ENCODE measurements around the gene ATP11A. TPM values are rescaled to one million over a fixed set of nuclear protein-coding genes. Genes with fewer than 3 reads are reported as not detected.

Gene ATP11A
- total and polyA plus RNA-seq, 9 donors: 6.6 to 72.7 (median 34.9) TPM

DNA sequence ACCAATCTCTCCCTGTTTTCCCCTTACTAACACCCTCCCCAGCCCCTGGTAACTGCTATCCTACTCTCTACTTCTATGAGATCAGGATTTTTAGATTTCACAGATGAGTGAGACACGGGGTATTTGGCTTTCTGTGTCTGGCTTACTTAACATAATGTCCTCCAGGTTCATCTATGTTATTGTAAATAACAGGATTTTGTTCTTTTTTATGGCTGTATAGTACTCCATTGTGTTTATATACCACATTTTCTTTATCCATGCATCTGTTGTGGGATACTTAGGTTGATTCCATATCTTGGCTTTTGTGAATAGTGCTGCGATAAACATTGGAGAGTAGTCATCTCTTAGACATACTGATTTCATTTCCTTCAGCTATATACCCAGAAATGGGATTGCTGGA, 28.5 kb upstream of the ATP11A start:
- TF ChIP-seq, protein P1, sequence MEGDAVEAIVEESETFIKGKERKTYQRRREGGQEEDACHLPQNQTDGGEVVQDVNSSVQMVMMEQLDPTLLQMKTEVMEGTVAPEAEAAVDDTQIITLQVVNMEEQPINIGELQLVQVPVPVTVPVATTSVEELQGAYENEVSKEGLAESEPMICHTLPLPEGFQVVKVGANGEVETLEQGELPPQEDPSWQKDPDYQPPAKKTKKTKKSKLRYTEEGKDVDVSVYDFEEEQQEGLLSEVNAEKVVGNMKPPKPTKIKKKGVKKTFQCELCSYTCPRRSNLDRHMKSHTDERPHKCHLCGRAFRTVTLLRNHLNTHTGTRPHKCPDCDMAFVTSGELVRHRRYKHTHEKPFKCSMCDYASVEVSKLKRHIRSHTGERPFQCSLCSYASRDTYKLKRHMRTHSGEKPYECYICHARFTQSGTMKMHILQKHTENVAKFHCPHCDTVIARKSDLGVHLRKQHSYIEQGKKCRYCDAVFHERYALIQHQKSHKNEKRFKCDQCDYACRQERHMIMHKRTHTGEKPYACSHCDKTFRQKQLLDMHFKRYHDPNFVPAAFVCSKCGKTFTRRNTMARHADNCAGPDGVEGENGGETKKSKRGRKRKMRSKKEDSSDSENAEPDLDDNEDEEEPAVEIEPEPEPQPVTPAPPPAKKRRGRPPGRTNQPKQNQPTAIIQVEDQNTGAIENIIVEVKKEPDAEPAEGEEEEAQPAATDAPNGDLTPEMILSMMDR (IDR thresholded peaks at IDR 0.05): no peak
- H3K4me3 ChIP-seq: no peak overlapping the region
- H3K36me3 ChIP-seq: no peaks in the 10 kb centered on the region
- H3K9me3 ChIP-seq: no peaks in the 10 kb centered on the region
- DNase-seq: no peak
- H3K27me3 ChIP-seq: no peaks in the 10 kb centered on the region
- WGBS, 3 donors: 90 to 94% (median 93%) methylated on average over 2 of the region's 2 CpGs
- H3K27ac ChIP-seq: no peak overlapping the region
- intact Hi-C loops (cut with DNase I): no loop called here
- H3K4me1 ChIP-seq (ENCODE audit: insufficient read depth): no peaks in the 10 kb centered on the region

DNA sequence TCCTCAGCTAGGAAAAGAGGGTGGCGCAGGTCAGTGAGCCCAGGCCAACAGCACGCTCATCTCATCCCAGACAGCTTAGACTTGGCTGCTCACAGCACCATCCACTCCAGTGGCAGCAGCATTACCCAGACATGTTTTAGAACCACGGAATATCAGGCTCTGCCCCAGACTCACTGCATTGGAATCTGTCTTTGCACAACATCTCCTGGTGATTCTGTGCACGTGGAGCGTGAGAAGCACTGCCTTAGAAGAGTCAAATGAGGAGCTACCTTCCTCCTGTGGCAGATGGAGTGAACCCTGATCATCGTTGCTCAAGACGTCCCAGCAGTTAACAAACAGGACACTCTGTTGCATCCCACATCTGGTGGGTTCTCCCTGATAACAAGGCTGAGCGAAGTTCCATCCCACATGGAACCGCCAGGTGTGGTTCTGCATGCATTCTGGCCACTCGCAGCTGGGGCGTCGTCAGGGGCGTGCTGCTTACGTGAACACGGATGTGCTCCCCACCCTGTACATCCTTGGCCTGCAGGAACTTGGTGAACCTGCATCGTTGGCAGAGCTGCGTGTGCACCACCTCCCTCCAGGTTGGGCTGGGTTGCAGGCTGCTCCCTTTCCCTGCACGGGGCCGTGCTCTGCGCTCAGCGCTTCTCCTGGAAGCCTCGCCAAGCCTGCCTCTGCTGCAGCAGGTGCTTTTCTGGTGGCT, 25.2 kb upstream of the ATP11A start:
- no peak overlapping the region for H3K4me3 ChIP-seq
- no peak overlapping the region for H3K27ac ChIP-seq
- H3K9me3 ChIP-seq: no peaks in the 10 kb centered on the region
- intact Hi-C loops (cut with DNase I): no loop called here
- DNase-seq: no peak
- H3K36me3 ChIP-seq: no peaks in the 10 kb centered on the region
- no peaks in the 10 kb centered on the region for H3K27me3 ChIP-seq
- H3K4me1 ChIP-seq (ENCODE audit: insufficient read depth): no peaks in the 10 kb centered on the region
- 42 to 55% (median 53%) methylated on average over 22 of the region's 22 CpGs for WGBS, 3 donors
- TF ChIP-seq EP300 (IDR thresholded peaks at IDR 0.05): no peak
- TF ChIP-seq, protein P1 (IDR thresholded peaks at IDR 0.05): no peak
- TF ChIP-seq POLR2A (IDR thresholded peaks at IDR 0.05): no peak

DNA sequence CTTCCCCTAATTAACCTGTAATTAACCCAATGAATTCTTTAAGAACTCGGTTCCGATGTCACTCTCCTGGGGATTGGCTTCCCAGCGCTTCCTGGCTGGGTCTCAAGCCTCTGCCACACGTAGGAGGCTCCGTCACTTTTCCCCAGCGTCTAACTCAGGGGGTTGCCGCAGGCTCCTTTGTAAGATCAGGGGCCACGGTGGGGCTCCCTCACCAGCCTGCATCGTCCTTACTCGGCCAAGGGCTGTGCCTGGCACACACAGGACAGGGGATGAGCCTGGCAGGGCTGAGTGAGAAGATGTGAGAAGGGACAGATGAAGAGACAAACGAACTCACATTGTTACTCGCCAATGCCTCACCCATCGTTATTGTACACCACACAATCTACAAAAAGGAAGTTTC, 20.9 kb upstream of the ATP11A start:
- no peak overlapping the region for H3K27ac ChIP-seq
- 77 to 83% (median 78%) methylated on average over 13 of the region's 13 CpGs for WGBS, 3 donors
- intact Hi-C loops (cut with DNase I): no loop called here
- no peaks in the 10 kb centered on the region for H3K4me1 ChIP-seq (ENCODE audit: insufficient read depth)
- peak in 1 of 5 donors; percentile 13 for DNase-seq
- no peak overlapping the region for H3K4me3 ChIP-seq
- H3K36me3 ChIP-seq: no peaks in the 10 kb centered on the region
- H3K27me3 ChIP-seq: no peaks in the 10 kb centered on the region
- TF ChIP-seq, protein P1 (IDR thresholded peaks at IDR 0.05): no peak
- TF ChIP-seq EP300 (IDR thresholded peaks at IDR 0.05) (no peak), POLR2A (IDR thresholded peaks at IDR 0.05) (no peak)
- H3K9me3 ChIP-seq: no peaks in the 10 kb centered on the region

DNA sequence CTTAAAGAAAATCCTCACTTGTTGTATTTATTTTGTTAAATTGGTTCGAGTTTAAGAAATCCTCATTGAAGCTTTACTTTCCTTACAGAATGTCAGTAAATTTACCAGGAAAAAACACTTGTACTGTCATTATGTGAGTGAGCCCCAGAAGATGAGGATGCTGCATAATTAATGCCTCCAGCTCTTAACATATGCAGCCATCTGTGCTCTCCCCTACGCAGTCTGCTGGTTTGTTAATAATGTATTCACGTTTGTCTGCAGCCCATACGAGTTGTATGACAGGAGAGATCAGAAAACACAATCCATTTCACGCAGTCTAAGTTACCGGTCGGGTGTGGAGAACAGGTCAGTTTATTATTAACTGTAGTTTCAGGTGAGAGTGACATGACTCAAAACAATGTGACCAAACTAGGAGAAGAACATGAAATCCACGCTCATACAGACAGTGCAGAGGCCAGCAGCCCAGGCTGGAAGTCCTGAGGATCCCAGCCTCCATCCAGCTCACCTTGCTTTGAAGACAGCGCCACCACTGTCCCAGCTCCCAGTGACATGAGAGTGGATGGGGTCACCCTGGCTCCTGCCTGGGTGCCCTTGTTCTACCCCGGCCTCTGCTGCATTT, 19.8 kb upstream of the ATP11A start:
- H3K4me3 ChIP-seq: no peak overlapping the region
- no peaks in the 10 kb centered on the region for H3K27me3 ChIP-seq
- no peak for TF ChIP-seq EP300 (IDR thresholded peaks at IDR 0.05)
- TF ChIP-seq POLR2A (IDR thresholded peaks at IDR 0.05): no peak
- TF ChIP-seq, protein P1 (IDR thresholded peaks at IDR 0.05): no peak
- no peak for DNase-seq
- H3K9me3 ChIP-seq: no peaks in the 10 kb centered on the region
- no peaks in the 10 kb centered on the region for H3K4me1 ChIP-seq (ENCODE audit: insufficient read depth)
- H3K36me3 ChIP-seq: no peaks in the 10 kb centered on the region
- 81 to 87% (median 86%) methylated on average over 10 of the region's 10 CpGs for WGBS, 3 donors
- no peak overlapping the region for H3K27ac ChIP-seq
- intact Hi-C loops (cut with DNase I): no loop called here
